Neuronal stem cell (in vitro differentiated cells): ENCODE measurements around the gene PIAS4.
A peak's percentile ranks its signal among the peaks of the same experiment; 100 is the strongest.

ENCODE experiments used
- DNase-seq: peaks from one replicate; pipeline ENCODE4 v3.0.0-alpha.2; 2013; ENCODE audit warnings: low spot score
- H2AFZ ChIP-seq: one replicate; pipeline ENCODE4 v1.6.1; 2013; ENCODE audit warnings: mild to moderate bottlenecking, low read length, inconsistent platforms
- H2AK5ac ChIP-seq: 2 replicates; pipeline ENCODE4 v1.6.1; 2013; ENCODE audit warnings: low read depth, mild to moderate bottlenecking, inconsistent platforms, low read length, moderate library complexity, mixed read lengths
- H2BK120ac ChIP-seq: 2 replicates; pipeline ENCODE4 v1.6.1; 2013; ENCODE audit warnings: low read depth, mild to moderate bottlenecking, inconsistent platforms, low read length, moderate library complexity, mixed read lengths
- H2BK12ac ChIP-seq: one replicate; pipeline ENCODE4 v1.6.1; 2013; ENCODE audit warnings: low read length, inconsistent platforms
- H2BK15ac ChIP-seq: 2 replicates; pipeline ENCODE4 v1.6.1; 2013; ENCODE audit warnings: mild to moderate bottlenecking, low read length, inconsistent platforms, mixed read lengths
- H2BK5ac ChIP-seq: one replicate; pipeline ENCODE4 v1.6.1; 2013; ENCODE audit warnings: inconsistent platforms, mild to moderate bottlenecking, low read length, moderate library complexity
- H3K14ac ChIP-seq: one replicate; pipeline ENCODE4 v1.6.1; 2013; ENCODE audit warnings: low read length, inconsistent platforms
- H3K18ac ChIP-seq: 2 replicates; pipeline ENCODE4 v1.6.1; 2013; ENCODE audit warnings: low read length, inconsistent platforms
- H3K23ac ChIP-seq: 2 replicates; pipeline ENCODE4 v1.6.1; 2013; ENCODE audit warnings: low read depth, mild to moderate bottlenecking, mixed read lengths, low read length, inconsistent platforms; ENCODE audit not compliant: poor library complexity
- H3K27ac ChIP-seq: replicated peaks from 3 replicates; pipeline ENCODE4 v1.5.1; 2013; ENCODE audit warnings: low read length, inconsistent platforms
- H3K27me3 ChIP-seq, 3 experiments: 2 replicates each; pipeline ENCODE4 v1.6.1; 2013; ENCODE audit warnings: low read length in 3 of 3, mild to moderate bottlenecking in 2 of 3, inconsistent platforms in 1 of 3, low read depth in 1 of 3, mixed read lengths in 1 of 3, moderate library complexity in 1 of 3; ENCODE audit not compliant: control insufficient read depth in 3 of 3, insufficient read depth in 3 of 3
- H3K36me3 ChIP-seq, 2 donors: replicated peaks in 1 of 2; 2 replicates each; pipeline ENCODE4 v1.6.1; 2013; ENCODE audit warnings: low read length in 2 of 2; ENCODE audit not compliant: control insufficient read depth in 2 of 2, insufficient read depth in 2 of 2
- H3K4ac ChIP-seq: 2 replicates; pipeline ENCODE4 v1.6.1; 2013; ENCODE audit warnings: inconsistent platforms, mild to moderate bottlenecking, low read length, moderate library complexity
- H3K4me1 ChIP-seq, 2 donors: 1 replicate in 1 of 2; 2 replicates in 1 of 2; pipeline ENCODE4 v1.6.1; 2013; ENCODE audit warnings: low read length in 2 of 2, low read depth in 1 of 2; ENCODE audit not compliant: control insufficient read depth in 2 of 2, insufficient read depth in 1 of 2
- H3K4me2 ChIP-seq: one replicate; pipeline ENCODE4 v1.6.1; 2013; ENCODE audit warnings: mild to moderate bottlenecking, low read length, inconsistent platforms; ENCODE audit not compliant: insufficient read depth, poor library complexity, severe bottlenecking
- H3K4me3 ChIP-seq, 2 donors: 2 replicates each; pipeline ENCODE4 v1.5.1; 2013; ENCODE audit warnings: low read length in 2 of 2, mild to moderate bottlenecking in 2 of 2, inconsistent platforms in 1 of 2, moderate library complexity in 1 of 2
- H3K79me1 ChIP-seq: one replicate; pipeline ENCODE4 v1.6.1; 2013; ENCODE audit warnings: low read depth, mild to moderate bottlenecking, inconsistent platforms, low read length, moderate library complexity
- H3K9ac ChIP-seq: one replicate; pipeline ENCODE4 v1.6.1; 2013; ENCODE audit warnings: mild to moderate bottlenecking, low read depth, low read length, inconsistent platforms; ENCODE audit not compliant: poor library complexity
- H3K9me3 ChIP-seq, 2 donors: replicated peaks in 1 of 2; 2 replicates each; pipeline versions ENCODE3 to v1.6.1; 2013; ENCODE audit warnings: low read length in 2 of 2, mild to moderate bottlenecking in 2 of 2, inconsistent platforms in 1 of 2, low read depth in 1 of 2, mixed read lengths in 1 of 2, moderate library complexity in 1 of 2; ENCODE audit not compliant: control insufficient read depth in 2 of 2, insufficient read depth in 1 of 2
- H4K8ac ChIP-seq: one replicate; pipeline ENCODE4 v1.6.1; 2013; ENCODE audit warnings: low read depth, mild to moderate bottlenecking, inconsistent platforms, low read length, moderate library complexity
- H4K91ac ChIP-seq: one replicate; pipeline ENCODE4 v1.6.1; 2013; ENCODE audit warnings: low read length, low read depth, mild to moderate bottlenecking, inconsistent platforms; ENCODE audit not compliant: poor library complexity
- WGBS, 2 donors: extraction: QIAGEN DNeasy Blood & Tissue Kit; methylation state at CpG; one replicate each; pipeline ENCODE4 v1.1.7; 2013; ENCODE audit warnings: missing lambda C conversion rate in 2 of 2, mixed read lengths in 1 of 2; ENCODE audit not compliant: insufficient read length in 2 of 2, insufficient replicate concordance in 1 of 2; ENCODE audit errors: extremely low coverage in 2 of 2; 5-methylcytosine and 5-hydroxymethylcytosine counted together

PIAS4 gene

DNA sequence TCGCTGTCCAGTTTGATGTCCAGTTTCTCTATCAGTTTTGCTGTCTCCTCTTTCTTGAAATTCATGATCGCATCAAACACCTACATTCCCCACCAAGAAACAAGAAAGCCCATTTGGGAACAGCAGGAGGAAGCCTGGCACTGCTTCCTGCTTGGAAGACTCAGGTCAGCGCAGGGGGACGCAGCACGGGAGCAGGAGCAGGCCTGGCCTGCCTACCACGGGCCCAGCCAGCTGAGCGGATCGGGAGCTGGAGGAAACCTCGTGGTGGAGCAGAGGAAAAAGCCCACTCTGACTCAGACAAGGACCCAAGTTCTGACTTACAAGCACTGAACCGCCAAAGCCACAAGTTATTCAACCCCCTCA, 26.2 kb upstream of the PIAS4 start:
- H3K23ac ChIP-seq: peak overlapping the region; percentile 10
- no CpG with 5 or more reads among the region's 10 CpGs for WGBS, 2 donors
- no peak overlapping the region for H2BK15ac ChIP-seq
- H4K91ac ChIP-seq: no peak overlapping the region
- no peak overlapping the region for H2BK5ac ChIP-seq
- no peak for DNase-seq
- H3K4me3 ChIP-seq: no peak overlapping the region
- H3K79me1 ChIP-seq: peaks cover 46% of the 10 kb centered on the region
- no peaks in the 10 kb centered on the region for H3K9me3 ChIP-seq
- H3K4me1 ChIP-seq: peaks cover 12 to 17% of the 10 kb centered on the region in 2 donors
- H2BK12ac ChIP-seq: no peak overlapping the region
- no peak overlapping the region for H3K9ac ChIP-seq
- H3K27ac ChIP-seq: no peak overlapping the region
- H3K4ac ChIP-seq: no peak overlapping the region
- no peak overlapping the region for H2AFZ ChIP-seq
- H3K14ac ChIP-seq: no peak overlapping the region
- peaks cover 77 to 82% of the 10 kb centered on the region in 2 donors for H3K36me3 ChIP-seq
- H4K8ac ChIP-seq: no peak overlapping the region
- no peak overlapping the region for H3K4me2 ChIP-seq
- H3K27me3 ChIP-seq: no peaks in the 10 kb centered on the region
- H2BK120ac ChIP-seq: no peak overlapping the region
- no peak overlapping the region for H2AK5ac ChIP-seq
- H3K18ac ChIP-seq: no peak overlapping the region

DNA sequence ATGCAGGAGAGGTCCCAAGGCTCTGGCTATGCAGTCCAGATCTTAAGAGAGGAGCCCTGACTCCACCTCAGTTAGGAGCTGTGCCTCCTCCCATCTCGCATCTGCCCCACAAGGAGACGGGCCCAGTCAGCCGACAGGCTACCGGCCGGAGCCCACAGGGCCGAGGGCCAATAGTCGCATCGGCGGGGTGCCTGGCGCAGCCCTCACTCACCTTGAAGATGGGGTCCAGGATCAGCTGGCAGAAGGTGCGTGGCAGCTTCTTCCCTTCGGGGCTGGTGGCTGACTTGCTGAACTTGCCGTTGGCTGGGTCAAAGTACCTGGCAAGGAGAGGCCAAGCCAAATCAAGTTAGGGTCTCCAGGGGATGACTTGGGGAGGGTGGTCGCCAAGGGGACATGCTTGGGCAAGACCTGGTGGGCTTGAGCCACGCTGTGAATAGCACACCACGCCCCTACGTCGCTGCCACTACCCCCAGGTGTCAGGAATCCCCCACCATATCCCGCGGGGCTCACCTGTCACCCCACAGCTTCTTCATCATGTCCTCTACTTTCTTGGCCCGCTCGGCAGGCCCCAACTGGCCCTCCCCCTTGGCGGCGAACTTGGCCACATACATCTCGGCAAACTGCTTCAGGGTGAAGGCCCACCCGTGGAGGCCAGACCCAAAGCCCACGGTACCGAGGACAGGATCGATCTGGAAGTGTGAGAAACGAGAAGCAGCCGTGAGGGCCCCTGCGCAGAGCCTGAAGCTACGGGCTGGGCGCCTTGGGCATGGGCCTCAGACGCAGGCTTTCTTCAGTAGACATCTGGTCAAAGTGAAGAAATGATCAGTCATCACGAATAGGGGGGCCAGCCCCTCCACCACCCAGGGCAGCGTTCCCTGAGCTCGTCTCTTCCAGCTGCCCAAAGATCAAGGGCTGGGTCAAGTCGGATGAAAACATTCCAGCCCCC, 25.5 kb upstream of the PIAS4 start:
- no peak overlapping the region for H3K4me3 ChIP-seq
- H2BK5ac ChIP-seq: no peak overlapping the region
- no peak overlapping the region for H3K4me2 ChIP-seq
- no peaks in the 10 kb centered on the region for H3K9me3 ChIP-seq
- no peak overlapping the region for H3K14ac ChIP-seq
- H3K27ac ChIP-seq: no peak overlapping the region
- peak overlapping the region; percentile 80 for H3K23ac ChIP-seq
- no peak overlapping the region for H2AFZ ChIP-seq
- H2BK12ac ChIP-seq: no peak overlapping the region
- peak overlapping the region; percentile 72 for H3K9ac ChIP-seq
- H3K4ac ChIP-seq: no peak overlapping the region
- no CpG with 5 or more reads among the region's 39 CpGs for WGBS, 2 donors
- DNase-seq: no peak
- H2AK5ac ChIP-seq: no peak overlapping the region
- no peaks in the 10 kb centered on the region for H3K27me3 ChIP-seq
- peaks cover 70 to 75% of the 10 kb centered on the region in 2 donors for H3K36me3 ChIP-seq
- no peak overlapping the region for H4K8ac ChIP-seq
- no peak overlapping the region for H2BK15ac ChIP-seq
- peaks cover 13 to 23% of the 10 kb centered on the region in 2 donors for H3K4me1 ChIP-seq
- no peak overlapping the region for H2BK120ac ChIP-seq
- peaks cover 43% of the 10 kb centered on the region for H3K79me1 ChIP-seq
- no peak overlapping the region for H4K91ac ChIP-seq
- no peak overlapping the region for H3K18ac ChIP-seq

DNA sequence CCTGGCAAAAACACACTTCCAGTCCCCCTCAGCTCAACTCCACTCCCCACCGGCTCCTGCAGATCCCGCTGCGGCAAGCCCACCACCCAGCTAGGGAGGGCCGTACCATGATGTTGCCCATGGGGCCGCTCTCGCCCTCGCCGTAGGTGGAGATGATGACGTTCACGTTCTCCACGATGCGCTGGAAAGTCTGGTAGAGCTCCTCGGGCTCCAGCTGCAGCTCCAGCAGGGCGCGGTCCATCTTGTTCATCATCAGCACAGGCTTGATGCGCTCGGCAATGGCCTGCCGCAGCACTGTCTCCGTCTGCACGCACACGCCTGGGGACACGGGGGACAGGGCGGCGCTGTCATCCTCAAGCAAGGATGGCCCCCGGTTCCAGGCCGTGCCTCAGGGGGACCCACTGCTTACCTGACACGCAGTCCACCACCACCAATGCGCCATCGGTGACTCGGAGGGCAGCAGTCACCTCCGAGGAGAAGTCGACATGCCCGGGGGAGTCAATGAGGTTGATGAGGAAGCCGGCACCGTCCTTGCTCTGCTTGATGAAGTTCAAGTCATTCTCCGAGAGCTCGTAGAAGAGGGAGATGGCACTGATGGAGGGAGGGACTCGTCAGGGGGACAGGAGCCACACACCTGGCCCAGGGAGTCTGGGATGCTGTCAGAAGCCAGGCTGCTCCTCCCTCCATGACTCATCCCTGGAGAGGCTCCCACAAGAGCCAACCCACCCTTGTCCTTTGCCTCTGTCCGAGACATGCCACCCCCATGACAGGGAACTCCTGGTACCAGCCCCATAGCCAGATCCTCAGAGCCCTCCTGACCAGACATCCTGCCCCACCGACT, 24.6 kb upstream of the PIAS4 start:
- no peak overlapping the region for H4K91ac ChIP-seq
- no peak overlapping the region for H2AK5ac ChIP-seq
- no peak overlapping the region for H3K4me2 ChIP-seq
- H3K18ac ChIP-seq: no peak overlapping the region
- peaks cover 34% of the 10 kb centered on the region for H3K79me1 ChIP-seq
- H3K27me3 ChIP-seq: no peaks in the 10 kb centered on the region
- no peak overlapping the region for H2AFZ ChIP-seq
- H3K9ac ChIP-seq: peak overlapping the region; percentile 72
- no peak overlapping the region for H3K14ac ChIP-seq
- H3K27ac ChIP-seq: no peak overlapping the region
- H2BK5ac ChIP-seq: no peak overlapping the region
- no peak overlapping the region for H2BK120ac ChIP-seq
- WGBS, 2 donors: no CpG with 5 or more reads among the region's 40 CpGs
- peak overlapping the region; percentile 37 to 98 for H3K4me3 ChIP-seq
- peaks cover 13 to 28% of the 10 kb centered on the region in 2 donors for H3K4me1 ChIP-seq
- no peak overlapping the region for H3K4ac ChIP-seq
- peak overlapping the region; percentile 83 for H4K8ac ChIP-seq
- H3K23ac ChIP-seq: peak overlapping the region; percentile 80
- no peaks in the 10 kb centered on the region for H3K9me3 ChIP-seq
- H2BK12ac ChIP-seq: no peak overlapping the region
- peaks cover 61 to 66% of the 10 kb centered on the region in 2 donors for H3K36me3 ChIP-seq
- H2BK15ac ChIP-seq: no peak overlapping the region
- DNase-seq: no peak

DNA sequence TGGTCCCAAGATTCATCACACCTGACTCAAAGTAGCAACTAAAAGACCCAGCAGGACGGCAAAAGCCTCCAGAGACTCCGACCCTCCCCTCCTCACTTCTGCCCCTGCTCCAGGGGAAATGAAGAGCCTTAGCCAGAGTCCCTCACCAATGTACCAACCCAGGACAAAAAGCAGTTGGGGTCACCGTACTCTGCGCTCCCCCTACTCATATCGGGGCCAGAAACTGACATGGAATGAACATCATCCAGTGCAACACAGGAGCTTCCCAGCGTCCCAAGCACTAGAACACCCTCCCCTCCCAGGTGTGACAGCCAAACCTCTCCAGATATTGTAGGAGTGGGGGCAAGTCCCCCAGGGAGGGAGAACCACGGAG, 24.0 kb upstream of the PIAS4 start:
- no peaks in the 10 kb centered on the region for H3K9me3 ChIP-seq
- H4K8ac ChIP-seq: no peak overlapping the region
- H3K4me1 ChIP-seq: peaks cover 13 to 28% of the 10 kb centered on the region in 2 donors
- WGBS, 2 donors: no CpG with 5 or more reads among the region's 7 CpGs
- peak overlapping the region; percentile 92 for H3K9ac ChIP-seq
- H4K91ac ChIP-seq: no peak overlapping the region
- H2BK15ac ChIP-seq: no peak overlapping the region
- no peak overlapping the region for H3K4me2 ChIP-seq
- peaks cover 34% of the 10 kb centered on the region for H3K79me1 ChIP-seq
- no peak overlapping the region for H3K23ac ChIP-seq
- no peak overlapping the region for H2BK5ac ChIP-seq
- no peak overlapping the region for H3K4ac ChIP-seq
- no peak overlapping the region for H2AK5ac ChIP-seq
- no peak overlapping the region for H3K27ac ChIP-seq
- peak overlapping the region in 1 of 2 donors; percentile 98 for H3K4me3 ChIP-seq
- H3K27me3 ChIP-seq: no peaks in the 10 kb centered on the region
- DNase-seq: no peak
- H2BK120ac ChIP-seq: no peak overlapping the region
- H2BK12ac ChIP-seq: no peak overlapping the region
- H3K14ac ChIP-seq: no peak overlapping the region
- peaks cover 56 to 61% of the 10 kb centered on the region in 2 donors for H3K36me3 ChIP-seq
- no peak overlapping the region for H2AFZ ChIP-seq
- no peak overlapping the region for H3K18ac ChIP-seq
